Neural cell (in vitro differentiated cells): Measurements from ENCODE around the gene LRRC3. TPM values are rescaled to one million over a fixed set of nuclear protein-coding genes. Genes with fewer than 3 reads are reported as not detected.

Experiments used
- H2AFZ ChIP-seq: fragments of 200-600, 300-800 bp; sonication (generic), shearing (Covaris generic); 2 replicates; pipeline ENCODE4 v1.6.0; 2014; ENCODE audit warnings: low read depth, mild to moderate bottlenecking, antibody characterized with exemption, low read length, moderate library complexity
- H3F3A ChIP-seq: fragments of 200-600 bp; shearing (Covaris generic); 2 replicates; pipeline ENCODE4 v1.6.1; 2016; ENCODE audit warnings: mild to moderate bottlenecking, moderate library complexity, mixed read lengths, antibody characterized with exemption, low read length; ENCODE audit not compliant: insufficient read depth, poor library complexity, severe bottlenecking
- H3K27ac ChIP-seq: fragments of 200-600, 300-800 bp; sonication (generic), shearing (Covaris generic); 2 replicates; pipeline ENCODE4 v1.5.1; 2014; ENCODE audit warnings: mild to moderate bottlenecking, low read length, moderate library complexity
- H3K27me3 ChIP-seq: fragments of 300-800, 200-600 bp; sonication (generic), shearing (Covaris generic); 2 replicates; pipeline ENCODE4 v1.6.0; 2014; ENCODE audit warnings: mild to moderate bottlenecking, low read depth, low read length, moderate library complexity; ENCODE audit not compliant: insufficient read depth
- H3K36me3 ChIP-seq: fragments of 300-800, 200-600 bp; sonication (generic), shearing (Covaris generic); 2 replicates; pipeline ENCODE4 v1.5.1; 2014; ENCODE audit warnings: mild to moderate bottlenecking, antibody characterized with exemption, low read length, moderate library complexity; ENCODE audit not compliant: insufficient read depth
- H3K4me2 ChIP-seq: fragments of 300-800, 200-600 bp; sonication (generic), shearing (Covaris generic); 2 replicates; pipeline ENCODE4 v1.6.0; 2014; ENCODE audit warnings: mild to moderate bottlenecking, low read length
- H3K4me3 ChIP-seq: fragments of 300-800, 200-600 bp; sonication (generic), shearing (Covaris generic); 2 replicates; pipeline ENCODE4 v1.5.1; 2014; ENCODE audit warnings: mild to moderate bottlenecking, low read length, moderate library complexity
- H3K79me2 ChIP-seq: fragments of 200-600 bp; shearing (Covaris generic); replicated peaks from 2 replicates; pipeline ENCODE4 v1.6.0; 2014; ENCODE audit warnings: mild to moderate bottlenecking, low read length, moderate library complexity; ENCODE audit not compliant: insufficient read depth
- H3K9ac ChIP-seq: fragments of 300-800, 200-600 bp; sonication (generic), shearing (Covaris generic); 2 replicates; pipeline ENCODE4 v1.6.1; 2016; ENCODE audit warnings: mild to moderate bottlenecking, low read length, mixed read lengths
- H3K9me2 ChIP-seq: fragments of 200-600 bp; shearing (Covaris generic); 2 replicates; pipeline ENCODE4 v1.6.1; 2016; ENCODE audit warnings: mild to moderate bottlenecking, low read length, mixed read lengths; ENCODE audit not compliant: insufficient read depth
- H3K9me3 ChIP-seq: fragments of 200-600, 300-800 bp; sonication (generic), shearing (Covaris generic); 2 replicates; pipeline ENCODE4 v1.6.1; 2016; ENCODE audit warnings: mild to moderate bottlenecking, mixed run types, low read length, moderate library complexity, mixed read lengths
- H4K20me1 ChIP-seq: fragments of 200-600 bp; shearing (Covaris generic); 2 replicates; pipeline ENCODE4 v1.6.1; 2016; ENCODE audit warnings: mild to moderate bottlenecking, mixed run types; ENCODE audit not compliant: insufficient read depth
- CTCF ChIP-seq: fragments of 450-650 bp; IDR thresholded peaks from 2 replicates; pipeline ENCODE4 v1.5.1; 2014; ENCODE audit warnings: antibody characterized with exemption, mild to moderate bottlenecking, moderate library complexity; ENCODE audit not compliant: poor library complexity, severe bottlenecking
- EP300 ChIP-seq: fragments of 450-650 bp; conservative IDR thresholded peaks from 2 replicates; pipeline ENCODE4 v1.6.1; 2014; ENCODE audit warnings: antibody characterized with exemption, mild to moderate bottlenecking, moderate library complexity; ENCODE audit not compliant: poor library complexity, severe bottlenecking
- EZH2 ChIP-seq: fragments of 200-600, 300-800 bp; shearing (Covaris generic), sonication (generic); IDR thresholded peaks from 2 replicates; pipeline ENCODE4 v1.6.1; 2014; ENCODE audit warnings: antibody characterized with exemption, low read length, borderline replicate concordance, mild to moderate bottlenecking; ENCODE audit not compliant: insufficient read depth, poor library complexity, severe bottlenecking
- MXI1 ChIP-seq: fragments of 450-650 bp; conservative IDR thresholded peaks from 2 replicates; pipeline ENCODE4 v1.6.1; 2014; ENCODE audit warnings: antibody characterized with exemption, mild to moderate bottlenecking; ENCODE audit not compliant: poor library complexity, severe bottlenecking
- POLR2AphosphoS5 ChIP-seq: IDR thresholded peaks from 2 replicates; pipeline ENCODE4 v1.6.1; 2012
- RAD21 ChIP-seq: fragments of 450-650 bp; conservative IDR thresholded peaks from 2 replicates; pipeline ENCODE4 v1.6.1; 2014; ENCODE audit warnings: antibody characterized with exemption, mild to moderate bottlenecking, moderate library complexity
- REST ChIP-seq: IDR thresholded peaks from 2 replicates; pipeline ENCODE4 v1.6.1; 2012; ENCODE audit warnings: borderline replicate concordance
- SMC3 ChIP-seq: fragments of 450-650 bp; conservative IDR thresholded peaks from 2 replicates; pipeline ENCODE4 v1.6.1; 2014; ENCODE audit warnings: antibody characterized with exemption, mild to moderate bottlenecking, moderate library complexity; ENCODE audit not compliant: poor library complexity
- TAF1 ChIP-seq: IDR thresholded peaks from 2 replicates; pipeline ENCODE4 v1.6.1; 2012; ENCODE audit warnings: low read depth
- polyA plus RNA-seq: library from polyadenylated mRNA; depleted of rRNA; stranded (reverse); fragments of >200 nt; gene quantifications from 2 replicates; pipeline ENCODE4 v1.2.3, GENCODE V29; 2014

LRRC3 gene
- polyA plus RNA-seq, 1 donor from 2014 or later: 3.8 TPM

DNA sequence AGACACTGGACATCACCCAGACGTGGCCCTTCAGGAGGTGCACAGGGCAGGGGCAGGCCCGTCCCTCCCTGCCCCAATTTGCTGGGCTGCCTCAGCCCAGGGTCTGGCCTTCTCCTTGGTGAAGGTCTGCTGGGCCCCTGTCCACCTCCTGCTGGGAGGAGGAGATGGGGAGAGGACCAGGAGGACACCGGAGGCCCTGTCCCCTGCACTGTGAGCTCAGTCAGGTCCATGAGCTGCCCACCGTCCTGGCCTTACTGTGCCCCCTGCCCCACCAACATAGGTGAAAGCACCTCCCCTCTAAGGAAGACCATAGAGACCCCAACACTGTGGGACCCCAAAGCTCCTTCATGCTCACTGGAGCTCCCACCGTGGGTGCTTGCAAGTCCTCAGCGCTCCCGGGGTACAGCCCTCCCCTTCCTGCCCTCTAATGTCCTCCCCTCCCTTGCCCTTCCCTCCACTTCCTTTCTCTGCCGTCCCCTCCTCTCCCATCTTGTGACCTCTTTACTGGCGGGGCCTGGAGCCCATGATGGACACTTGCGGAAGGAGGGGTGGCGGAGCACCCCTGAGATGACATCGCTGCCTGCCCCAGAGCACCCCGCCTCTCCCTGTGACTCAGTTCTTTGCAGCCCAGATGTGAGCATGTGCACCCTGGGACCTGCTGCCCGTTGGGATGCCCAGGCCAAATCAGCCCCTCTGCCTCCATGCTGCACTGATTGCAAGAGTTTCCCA lies 4.6 kb downstream of the LRRC3 start:
- no peaks in the 10 kb centered on the region for H3K27me3 ChIP-seq
- no peaks in the 10 kb centered on the region for H3F3A ChIP-seq
- no peak for TF ChIP-seq EZH2
- no peak for TF ChIP-seq POLR2AphosphoS5
- TF ChIP-seq MXI1: no peak
- TF ChIP-seq RAD21: no peak
- TF ChIP-seq CTCF: no peak
- no peak for TF ChIP-seq EP300
- TF ChIP-seq TAF1: no peak
- TF ChIP-seq REST: no peak
- no peak for TF ChIP-seq SMC3
- H3K36me3 ChIP-seq: peaks cover 11% of the 10 kb centered on the region
- no peaks in the 10 kb centered on the region for H4K20me1 ChIP-seq
- H3K9ac ChIP-seq: no peak overlapping the region
- no peak overlapping the region for H2AFZ ChIP-seq
- no peak overlapping the region for H3K27ac ChIP-seq
- no peaks in the 10 kb centered on the region for H3K9me2 ChIP-seq
- no peak overlapping the region for H3K4me3 ChIP-seq
- no peaks in the 10 kb centered on the region for H3K9me3 ChIP-seq
- no peaks in the 10 kb centered on the region for H3K79me2 ChIP-seq
- H3K4me2 ChIP-seq: no peak overlapping the region

DNA sequence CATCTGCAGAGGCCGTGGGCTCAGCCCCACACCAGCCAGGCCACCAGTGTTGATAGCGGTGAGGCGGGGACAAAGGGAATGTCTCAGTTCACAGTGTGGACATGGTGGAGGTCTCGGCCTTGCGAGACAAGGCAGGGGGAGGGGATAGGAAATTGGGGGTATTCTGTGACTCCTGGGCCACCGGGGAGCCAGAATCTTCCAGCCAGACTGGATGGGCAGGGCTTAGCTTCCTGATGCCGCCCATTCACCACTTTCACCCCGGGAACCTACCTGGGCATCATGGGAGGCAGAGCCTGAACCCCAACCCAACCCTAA lies 5.1 kb downstream of the LRRC3 start:
- H2AFZ ChIP-seq: no peak overlapping the region
- peaks cover 11% of the 10 kb centered on the region for H3K36me3 ChIP-seq
- no peaks in the 10 kb centered on the region for H3K79me2 ChIP-seq
- TF ChIP-seq MXI1 (no peak), SMC3 (no peak), TAF1 (no peak), RAD21 (no peak), EZH2 (no peak)
- no peak overlapping the region for H3K4me3 ChIP-seq
- no peaks in the 10 kb centered on the region for H4K20me1 ChIP-seq
- no peaks in the 10 kb centered on the region for H3F3A ChIP-seq
- no peaks in the 10 kb centered on the region for H3K9me2 ChIP-seq
- H3K9ac ChIP-seq: no peak overlapping the region
- H3K9me3 ChIP-seq: no peaks in the 10 kb centered on the region
- H3K27me3 ChIP-seq: no peaks in the 10 kb centered on the region
- no peak overlapping the region for H3K27ac ChIP-seq
- no peak overlapping the region for H3K4me2 ChIP-seq

- Histone ChIP-seq H3K9me2 (no peaks in the 10 kb centered on the region), H3K9me3 (no peaks in the 10 kb centered on the region), H3F3A (no peaks in the 10 kb centered on the region), H3K9ac (no peak overlapping the region), H3K4me3 (no peak overlapping the region), H3K36me3 (peaks cover 11% of the 10 kb centered on the region), H4K20me1 (no peaks in the 10 kb centered on the region), H3K79me2 (no peaks in the 10 kb centered on the region), H3K27ac (no peak overlapping the region), H3K27me3 (no peaks in the 10 kb centered on the region), H3K4me2 (no peak overlapping the region), H2AFZ (no peak overlapping the region)
- TF ChIP-seq EZH2: no peak
- TF ChIP-seq CTCF: no peak
Observed at GRCh38 chr21:44461005-44461404, 5.7 kb downstream of the LRRC3 start.
